SK-N-SH treated with all-trans-retinoic acid at 6 μM for 48 hours (cell line): ENCODE measurements around the gene SASH1.

Experiments used
- ATAC-seq: fragments of 200-7000 bp; cut with Tn5 transposase; 3 replicates; pipeline ENCODE4 v1.9.1; 2020; ENCODE audit warnings: mild to moderate bottlenecking, moderate library complexity
- ARNTL ChIP-seq: fragments of 450-650 bp; formaldehyde crosslinking; IDR thresholded peaks from 2 replicates; pipeline ENCODE4 v1.5.0; 2020; ENCODE audit warnings: low read depth, mild to moderate bottlenecking, moderate library complexity, borderline replicate concordance
- BACH2 ChIP-seq: fragments of 250-450 bp; sonication (Bioruptor Pico); IDR thresholded peaks from 2 replicates; pipeline ENCODE4 v1.9.0; 2021; ENCODE audit warnings: mild to moderate bottlenecking, borderline replicate concordance
- CREB5 ChIP-seq: fragments of 250-450 bp; sonication (Bioruptor Pico); IDR thresholded peaks from 2 replicates; pipeline ENCODE4 v1.5.1; 2020; ENCODE audit warnings: low read depth, mild to moderate bottlenecking, moderate library complexity
- CSDC2 ChIP-seq: fragments of 250-450 bp; sonication (Bioruptor Pico); IDR thresholded peaks from 2 replicates; pipeline ENCODE4 v1.5.0; 2020; ENCODE audit warnings: mild to moderate bottlenecking, moderate library complexity
- CSRNP3 ChIP-seq: fragments of 250-450 bp; sonication (Bioruptor Pico); IDR thresholded peaks from 2 replicates; pipeline ENCODE4 v1.5.1; 2021; ENCODE audit warnings: mild to moderate bottlenecking, moderate library complexity
- ESRRG ChIP-seq: fragments of 250-450 bp; sonication (Bioruptor Pico); IDR thresholded peaks from 2 replicates; pipeline ENCODE4 v1.6.1; 2021; ENCODE audit warnings: mild to moderate bottlenecking
- GLIS3 ChIP-seq: fragments of 250-450 bp; sonication (Bioruptor Pico); IDR thresholded peaks from 2 replicates; pipeline ENCODE4 v1.5.0; 2020; ENCODE audit warnings: mild to moderate bottlenecking, moderate library complexity
- OSR1 ChIP-seq: fragments of 250-450 bp; sonication (Bioruptor Pico); IDR thresholded peaks from 2 replicates; pipeline ENCODE4 v1.8.0; 2022; ENCODE audit warnings: moderate library complexity, mild to moderate bottlenecking, inconsistent platforms
- PATZ1 ChIP-seq: fragments of 250-450 bp; sonication (Bioruptor Pico); IDR thresholded peaks from 2 replicates; pipeline ENCODE4 v1.8.0; 2020; ENCODE audit warnings: mild to moderate bottlenecking, moderate library complexity, borderline replicate concordance
- POU6F1 ChIP-seq: fragments of 250-450 bp; sonication (Bioruptor Pico); IDR thresholded peaks from 2 replicates; pipeline ENCODE4 v1.8.0; 2021; ENCODE audit warnings: low read depth, mild to moderate bottlenecking, moderate library complexity, borderline replicate concordance
- PPARA ChIP-seq: fragments of 250-450 bp; sonication (Bioruptor Pico); IDR thresholded peaks from 2 replicates; pipeline ENCODE4 v1.5.0; 2020; ENCODE audit warnings: mild to moderate bottlenecking, borderline replicate concordance
- RARB ChIP-seq: fragments of 250-450 bp; sonication (Bioruptor Pico); IDR thresholded peaks from 2 replicates; pipeline ENCODE4 v1.8.0; 2021; ENCODE audit warnings: mild to moderate bottlenecking, moderate library complexity
- SNAI2 ChIP-seq: fragments of 250-450 bp; sonication (Bioruptor Pico); IDR thresholded peaks from 2 replicates; pipeline ENCODE4 v1.5.0; 2020; ENCODE audit warnings: mild to moderate bottlenecking, moderate library complexity
- TCF4 ChIP-seq: fragments of 250-450 bp; sonication (Bioruptor Pico); IDR thresholded peaks from 2 replicates; pipeline ENCODE4 v1.8.0; 2021; ENCODE audit warnings: mild to moderate bottlenecking, moderate library complexity, borderline replicate concordance
- TOX ChIP-seq: fragments of 250-450 bp; sonication (Bioruptor Pico); IDR thresholded peaks from 2 replicates; pipeline ENCODE4 v1.8.0; 2021; ENCODE audit warnings: mild to moderate bottlenecking, moderate library complexity, borderline replicate concordance
- TSHZ2 ChIP-seq: fragments of 250-450 bp; sonication (Bioruptor Pico); IDR thresholded peaks from 2 replicates; pipeline ENCODE4 v1.5.0; 2020; ENCODE audit warnings: mild to moderate bottlenecking, moderate library complexity
- ZC3H10 ChIP-seq: fragments of 250-450 bp; sonication (Bioruptor Pico); IDR thresholded peaks from 2 replicates; pipeline ENCODE4 v1.5.1; 2021; ENCODE audit warnings: mild to moderate bottlenecking, moderate library complexity
- ZFP3 ChIP-seq: fragments of 250-450 bp; sonication (Bioruptor Pico); IDR thresholded peaks from 2 replicates; pipeline ENCODE4 v1.5.0; 2020; ENCODE audit warnings: mild to moderate bottlenecking, moderate library complexity
- ZFP30 ChIP-seq: fragments of 450-650 bp; formaldehyde crosslinking; IDR thresholded peaks from 2 replicates; pipeline ENCODE4 v1.5.0; 2022; ENCODE audit warnings: mild to moderate bottlenecking, moderate library complexity
- ZNF565 ChIP-seq: fragments of 450-650 bp; formaldehyde crosslinking; conservative IDR thresholded peaks from 2 replicates; pipeline ENCODE4 v1.5.0; 2020; ENCODE audit warnings: low read depth, mild to moderate bottlenecking, moderate library complexity
- ZNF70 ChIP-seq: fragments of 450-650 bp; formaldehyde crosslinking; IDR thresholded peaks from 2 replicates; pipeline ENCODE4 v1.5.0; 2020; ENCODE audit warnings: mild to moderate bottlenecking, moderate library complexity
- ZNF8 ChIP-seq: fragments of 450-650 bp; formaldehyde crosslinking; IDR thresholded peaks from 2 replicates; pipeline ENCODE4 v1.5.0; 2020; ENCODE audit warnings: mild to moderate bottlenecking, moderate library complexity

The SASH1 gene

GRCh38 chr6:148455674-148456558 lies 113.3 kb downstream of the SASH1 start:
- no peak for TF ChIP-seq ZNF70
- TF ChIP-seq ZNF565 (CRISPR knock-in tag) = no peak
- no peak for TF ChIP-seq SNAI2 (CRISPR knock-in tag)
- TF ChIP-seq POU6F1 = no peak
- TF ChIP-seq CSRNP3 (CRISPR knock-in tag) = no peak
- TF ChIP-seq RARB (CRISPR knock-in tag) = no peak
- TF ChIP-seq ESRRG = no peak
- TF ChIP-seq ARNTL = no peak
- TF ChIP-seq CREB5 = no peak
- no peak for TF ChIP-seq PATZ1 (CRISPR knock-in tag)
- TF ChIP-seq ZC3H10 (CRISPR knock-in tag) = no peak
- TF ChIP-seq ZNF8 (CRISPR knock-in tag) = no peak
- no peak for TF ChIP-seq TSHZ2
- TF ChIP-seq CSDC2 = no peak
- TF ChIP-seq OSR1 (CRISPR knock-in tag) = no peak
- TF ChIP-seq PPARA (CRISPR knock-in tag) = no peak
- TF ChIP-seq ZFP30 = no peak
- TF ChIP-seq GLIS3 (CRISPR knock-in tag) = no peak
- no peak for TF ChIP-seq TCF4 (CRISPR knock-in tag)
- TF ChIP-seq ZFP3 (CRISPR knock-in tag) = no peak
- ATAC-seq = no peak

GRCh38 chr6:148457137-148457842 lies 114.7 kb downstream of the SASH1 start:
- TF ChIP-seq ZFP30 = no peak
- TF ChIP-seq OSR1 (CRISPR knock-in tag) = no peak
- ATAC-seq = no peak

GRCh38 chr6:148457843-148458159 lies 115.2 kb downstream of the SASH1 start:
- TF ChIP-seq ZC3H10 (CRISPR knock-in tag) = no peak
- no peak for TF ChIP-seq ZFP30
- no peak for TF ChIP-seq ARNTL
- no peak for TF ChIP-seq BACH2 (CRISPR knock-in tag)
- no peak for TF ChIP-seq ZNF70
- TF ChIP-seq CSDC2 = no peak
- no peak for TF ChIP-seq TOX (CRISPR knock-in tag)
- no peak for TF ChIP-seq CREB5
- no peak for TF ChIP-seq ZNF565 (CRISPR knock-in tag)
- TF ChIP-seq OSR1 (CRISPR knock-in tag) = no peak
- no peak for TF ChIP-seq ESRRG
- ATAC-seq = no peak
